ENCODE results near the gene PDZD7. TPM values are rescaled to one million over a fixed set of nuclear protein-coding genes. Genes with fewer than 3 reads are reported as not detected.

PDZD7 gene
- total RNA-seq, 4 donors from 2014 or later: 0.84 to 2.4 (median 1.9) TPM

DNA sequence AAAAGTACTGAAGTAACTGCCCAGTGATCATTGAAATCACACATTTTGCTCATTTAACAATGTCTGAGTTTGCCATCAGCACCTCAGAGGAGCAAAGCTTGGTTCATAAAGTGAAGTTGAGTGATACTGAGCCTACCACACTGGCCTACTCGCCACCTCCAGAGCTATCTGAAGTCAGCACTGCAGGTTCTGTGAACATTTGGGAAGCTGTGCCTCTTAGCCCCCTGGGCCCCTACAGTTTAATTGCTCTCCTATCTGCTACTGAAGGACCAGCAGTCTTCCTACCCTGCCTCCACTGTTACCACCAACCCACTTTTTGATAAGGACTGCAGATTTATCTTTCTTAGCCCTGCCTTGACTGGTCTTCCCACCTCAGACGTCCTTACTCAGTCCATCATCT, 63.6 kb downstream of the PDZD7 start:
- H3K9me3 ChIP-seq: no peaks in the 10 kb centered on the region
- peaks cover 0 to 41% (median 0%) of the 10 kb centered on the region in 3 donors for H3K36me3 ChIP-seq
- no peak overlapping the region for H3K4me3 ChIP-seq
- DNase-seq (ENCODE audit: low spot score in 2 of 2): no peak
- WGBS, 2 donors: 73 to 80% methylated on average over 2 of the region's 2 CpGs
- TF ChIP-seq POLR2A (IDR thresholded peaks at IDR 0.05) (no peak), EP300 (IDR thresholded peaks at IDR 0.05) (no peak)
- TF ChIP-seq, protein P1, sequence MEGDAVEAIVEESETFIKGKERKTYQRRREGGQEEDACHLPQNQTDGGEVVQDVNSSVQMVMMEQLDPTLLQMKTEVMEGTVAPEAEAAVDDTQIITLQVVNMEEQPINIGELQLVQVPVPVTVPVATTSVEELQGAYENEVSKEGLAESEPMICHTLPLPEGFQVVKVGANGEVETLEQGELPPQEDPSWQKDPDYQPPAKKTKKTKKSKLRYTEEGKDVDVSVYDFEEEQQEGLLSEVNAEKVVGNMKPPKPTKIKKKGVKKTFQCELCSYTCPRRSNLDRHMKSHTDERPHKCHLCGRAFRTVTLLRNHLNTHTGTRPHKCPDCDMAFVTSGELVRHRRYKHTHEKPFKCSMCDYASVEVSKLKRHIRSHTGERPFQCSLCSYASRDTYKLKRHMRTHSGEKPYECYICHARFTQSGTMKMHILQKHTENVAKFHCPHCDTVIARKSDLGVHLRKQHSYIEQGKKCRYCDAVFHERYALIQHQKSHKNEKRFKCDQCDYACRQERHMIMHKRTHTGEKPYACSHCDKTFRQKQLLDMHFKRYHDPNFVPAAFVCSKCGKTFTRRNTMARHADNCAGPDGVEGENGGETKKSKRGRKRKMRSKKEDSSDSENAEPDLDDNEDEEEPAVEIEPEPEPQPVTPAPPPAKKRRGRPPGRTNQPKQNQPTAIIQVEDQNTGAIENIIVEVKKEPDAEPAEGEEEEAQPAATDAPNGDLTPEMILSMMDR (IDR thresholded peaks at IDR 0.05): no peak
- peaks cover 0 to 29% (median 14%) of the 10 kb centered on the region in 4 donors for H3K4me1 ChIP-seq
- no peak overlapping the region for H3K27ac ChIP-seq
- H3K27me3 ChIP-seq: no peaks in the 10 kb centered on the region

DNA sequence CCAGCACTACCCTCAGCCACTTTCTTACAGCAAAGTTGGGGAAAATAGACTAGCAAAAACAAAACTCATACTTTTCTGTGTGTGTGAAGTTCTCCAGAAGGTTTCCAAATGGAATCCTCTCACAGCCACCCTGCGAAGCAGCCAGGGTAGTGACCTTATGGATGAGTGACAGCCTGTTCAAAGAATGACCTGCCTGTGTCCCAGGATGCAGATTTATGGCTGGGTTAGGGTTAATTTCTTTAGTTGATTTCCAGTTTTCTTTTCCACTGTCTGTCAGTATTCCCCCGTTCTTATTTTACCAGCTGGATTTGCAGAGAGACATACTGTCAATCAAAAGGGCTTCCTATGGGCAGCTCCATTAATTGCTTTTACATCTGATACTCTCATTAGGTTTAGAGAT, 64.0 kb downstream of the PDZD7 start:
- Histone ChIP-seq H3K4me1 (peaks cover 0 to 26% (median 14%) of the 10 kb centered on the region in 4 donors), H3K36me3 (peaks cover 0 to 46% (median 3%) of the 10 kb centered on the region in 3 donors), H3K27me3 (no peaks in the 10 kb centered on the region), H3K9me3 (no peaks in the 10 kb centered on the region), H3K4me3 (no peak overlapping the region), H3K27ac (no peak overlapping the region)
- no peak for DNase-seq (ENCODE audit: low spot score in 2 of 2)
- WGBS, 2 donors: 47 to 48% methylated on average over 2 of the region's 2 CpGs
- TF ChIP-seq POLR2A (IDR thresholded peaks at IDR 0.05): no peak
- no peak for TF ChIP-seq EP300 (IDR thresholded peaks at IDR 0.05)
- TF ChIP-seq, protein P1 (IDR thresholded peaks at IDR 0.05): no peak

DNA sequence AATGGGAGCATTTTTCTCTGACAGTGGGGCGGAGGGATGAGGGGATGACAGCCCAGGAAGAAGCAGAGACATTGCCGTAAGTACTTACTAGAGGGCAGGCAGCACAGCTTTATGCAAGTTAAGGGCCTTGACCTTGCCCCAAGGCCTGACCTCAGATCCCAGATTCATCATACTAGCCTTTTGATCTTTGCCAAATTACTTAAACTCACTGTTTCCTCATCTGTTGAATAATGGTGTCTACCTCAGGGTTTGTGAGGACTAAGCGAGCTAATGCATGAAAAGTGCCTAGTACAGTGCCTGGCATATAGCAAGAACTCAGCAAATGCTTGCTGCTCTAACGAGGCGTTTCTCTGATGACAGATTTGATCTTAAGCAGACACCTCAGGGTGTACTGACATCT, 65.1 kb downstream of the PDZD7 start:
- no peak overlapping the region for H3K4me3 ChIP-seq
- no peaks in the 10 kb centered on the region for H3K9me3 ChIP-seq
- DNase-seq (ENCODE audit: low spot score in 2 of 2): no peak
- H3K36me3 ChIP-seq: peaks cover 0 to 55% (median 4%) of the 10 kb centered on the region in 3 donors
- WGBS, 2 donors: 67 to 86% methylated on average over 5 of the region's 5 CpGs
- H3K4me1 ChIP-seq: peaks cover 0 to 19% (median 14%) of the 10 kb centered on the region in 4 donors
- no peaks in the 10 kb centered on the region for H3K27me3 ChIP-seq
- H3K27ac ChIP-seq: no peak overlapping the region
- no peak for TF ChIP-seq EP300 (IDR thresholded peaks at IDR 0.05)
- TF ChIP-seq, protein P1 (IDR thresholded peaks at IDR 0.05): no peak
- no peak for TF ChIP-seq POLR2A (IDR thresholded peaks at IDR 0.05)

DNA sequence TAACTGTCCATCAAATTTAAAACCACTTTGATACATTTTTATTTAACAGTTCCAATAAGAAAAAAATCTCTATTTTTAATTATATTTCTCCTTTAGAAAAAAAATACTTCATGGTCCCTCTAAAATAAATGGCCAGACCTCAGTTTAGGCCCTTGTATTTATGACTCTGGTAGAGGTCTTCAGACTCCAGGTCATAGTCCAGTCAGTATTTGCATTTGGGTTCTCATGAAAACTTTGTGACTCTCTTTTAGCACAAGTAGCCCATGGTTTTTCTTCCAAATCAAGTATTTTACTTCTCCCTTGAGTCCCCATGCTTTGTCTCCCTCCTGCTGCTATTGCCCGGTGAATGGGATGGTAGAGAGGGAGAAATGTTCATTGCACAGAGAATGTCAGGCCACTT, 67.1 kb downstream of the PDZD7 start:
- 75 to 95% methylated on average over 1 of the region's 1 CpG for WGBS, 2 donors

DNA sequence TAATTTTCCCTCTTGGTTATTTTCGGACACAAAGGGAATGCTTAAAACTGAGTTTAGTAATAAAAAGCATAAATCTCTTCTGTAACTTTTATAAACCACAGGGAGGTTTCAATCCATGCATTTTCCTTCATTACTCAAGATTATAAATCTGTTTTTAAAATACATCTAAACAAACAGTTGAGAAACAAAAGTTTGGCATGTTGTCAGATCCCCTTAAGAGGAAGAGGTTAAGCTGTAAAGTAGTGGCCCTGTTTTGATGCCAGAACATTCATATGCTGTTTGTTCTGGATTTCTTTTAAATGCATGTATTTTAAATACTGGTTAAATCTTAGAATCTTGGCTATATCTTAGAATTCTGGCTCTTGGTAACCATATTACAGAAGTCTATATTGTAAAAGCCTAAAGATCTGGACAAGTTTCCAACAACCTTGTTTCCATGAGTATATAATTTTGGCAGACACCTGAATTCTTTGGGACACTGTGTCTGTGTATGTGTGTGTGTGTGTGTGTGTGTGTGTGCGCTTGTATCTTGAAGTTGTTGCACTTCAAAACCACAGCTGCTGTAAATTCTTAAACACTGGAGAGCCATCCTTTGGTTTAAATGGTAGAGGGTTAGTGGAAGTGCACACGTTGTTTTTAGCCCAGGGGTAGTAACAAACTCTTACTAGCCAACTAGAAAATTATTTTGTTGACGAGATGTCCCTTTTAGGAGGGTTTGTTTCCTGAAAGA, 68.4 kb downstream of the PDZD7 start:
- Histone ChIP-seq H3K36me3 (peaks cover 4 to 87% (median 21%) of the 10 kb centered on the region in 3 donors), H3K9me3 (no peaks in the 10 kb centered on the region), H3K27me3 (no peaks in the 10 kb centered on the region), H3K4me1 (no peaks in the 10 kb centered on the region), H3K27ac (no peak overlapping the region), H3K4me3 (no peak overlapping the region)
- TF ChIP-seq, protein P1 (IDR thresholded peaks at IDR 0.05): no peak
- TF ChIP-seq POLR2A (IDR thresholded peaks at IDR 0.05): no peak
- TF ChIP-seq EP300 (IDR thresholded peaks at IDR 0.05): no peak
- no peak for DNase-seq (ENCODE audit: low spot score in 2 of 2)
- 72 to 76% methylated on average over 4 of the region's 4 CpGs for WGBS, 2 donors

More for the DNA sequence above, 67.1 kb downstream of the PDZD7 start:
- H3K4me1 ChIP-seq: peaks cover 0 to 4% (median 3%) of the 10 kb centered on the region in 4 donors
- no peak overlapping the region for H3K27ac ChIP-seq
- H3K9me3 ChIP-seq: no peaks in the 10 kb centered on the region
- TF ChIP-seq, protein P1 (IDR thresholded peaks at IDR 0.05): no peak
- TF ChIP-seq POLR2A (IDR thresholded peaks at IDR 0.05): no peak
- H3K27me3 ChIP-seq: no peaks in the 10 kb centered on the region
- H3K4me3 ChIP-seq: no peak overlapping the region
- peaks cover 4 to 74% (median 15%) of the 10 kb centered on the region in 3 donors for H3K36me3 ChIP-seq
- no peak for DNase-seq (ENCODE audit: low spot score in 2 of 2)
